HG03175 (cell line): Measurements from ENCODE around the gene PTPRN2.

Experiments
- ATAC-seq: cut with Tn5 transposase; IDR thresholded peaks from one replicate; pipeline ENCODE4 v1.9.1; 2021; ENCODE audit warnings: mild to moderate bottlenecking, moderate library complexity; ENCODE audit not compliant: unreplicated experiment

PTPRN2 gene

DNA sequence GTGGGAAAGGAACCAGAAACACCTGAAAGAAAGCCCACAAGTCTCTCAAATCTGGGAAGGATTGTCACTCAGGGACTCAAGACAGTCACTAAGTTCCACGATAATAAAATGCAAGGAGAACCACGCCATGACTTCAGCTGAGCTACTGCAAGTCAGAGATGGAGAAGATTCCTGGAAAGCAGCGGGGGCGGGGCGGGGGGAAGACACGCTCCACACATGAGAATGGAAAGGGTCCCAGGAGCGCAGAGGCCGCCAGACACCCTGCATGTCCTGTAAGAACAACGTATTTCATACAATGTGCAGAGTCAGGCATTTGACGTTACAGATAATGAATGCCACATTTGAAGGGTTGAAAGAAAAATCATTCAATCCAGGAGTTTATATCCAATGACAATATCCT lies 448.1 kb downstream of the PTPRN2 start:
- ATAC-seq, result no peak

DNA sequence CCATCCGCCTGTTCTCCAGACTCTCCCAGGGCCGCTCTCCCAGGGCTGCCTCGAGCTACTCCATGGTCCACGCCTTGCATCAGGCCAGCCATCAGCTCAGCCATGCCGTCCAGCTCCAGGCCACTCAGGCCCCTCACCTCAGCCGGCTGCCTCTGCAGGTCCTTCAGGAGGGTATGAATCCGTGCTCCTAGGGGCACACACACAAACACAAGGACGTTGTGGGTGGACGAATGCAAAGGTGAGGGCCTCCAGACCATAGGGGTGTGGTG lies 449.4 kb downstream of the PTPRN2 start:
- no peak for ATAC-seq

GRCh38 chr7:158137516-158138328 lies 449.9 kb downstream of the PTPRN2 start:
- ATAC-seq, result no peak

DNA sequence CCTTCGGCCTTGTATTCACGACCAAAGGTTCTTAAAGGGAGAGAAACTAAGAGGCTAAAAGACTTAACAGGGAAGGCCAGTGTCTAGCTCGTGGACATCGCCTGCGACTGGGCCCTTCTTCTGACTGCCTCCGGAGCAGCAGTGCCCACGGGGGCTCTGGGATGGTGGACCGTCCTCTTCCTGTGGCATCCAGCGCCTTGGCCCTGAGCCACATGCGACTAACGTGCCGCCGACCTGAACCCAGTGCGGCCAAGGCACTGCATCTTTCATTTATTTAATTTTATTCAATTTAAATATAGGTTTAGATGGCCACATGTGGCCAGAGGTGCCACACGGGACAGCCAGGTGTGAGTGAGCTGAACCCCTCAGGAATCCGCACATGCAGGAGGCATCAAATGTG lies 451.7 kb downstream of the PTPRN2 start:
- ATAC-seq, result no peak

DNA sequence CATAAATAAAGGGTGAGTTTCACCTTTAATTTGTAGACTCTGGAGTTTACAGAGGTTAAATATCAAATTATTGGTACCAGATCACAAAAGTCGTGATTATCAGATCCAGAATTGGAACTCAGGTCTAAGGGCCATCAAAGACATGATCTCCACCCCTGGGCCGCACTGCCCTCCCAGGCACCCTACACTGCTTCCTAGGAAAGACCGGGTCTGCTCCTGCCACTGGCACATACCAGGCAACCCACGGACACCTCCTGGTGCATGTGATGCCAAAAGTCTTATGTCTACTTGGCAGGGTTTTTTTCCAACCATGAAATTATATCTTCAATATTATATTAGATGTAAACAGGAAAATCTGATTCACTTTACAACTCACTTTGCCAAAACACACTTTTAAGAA lies 452.8 kb downstream of the PTPRN2 start:
- ATAC-seq, result no peak

DNA sequence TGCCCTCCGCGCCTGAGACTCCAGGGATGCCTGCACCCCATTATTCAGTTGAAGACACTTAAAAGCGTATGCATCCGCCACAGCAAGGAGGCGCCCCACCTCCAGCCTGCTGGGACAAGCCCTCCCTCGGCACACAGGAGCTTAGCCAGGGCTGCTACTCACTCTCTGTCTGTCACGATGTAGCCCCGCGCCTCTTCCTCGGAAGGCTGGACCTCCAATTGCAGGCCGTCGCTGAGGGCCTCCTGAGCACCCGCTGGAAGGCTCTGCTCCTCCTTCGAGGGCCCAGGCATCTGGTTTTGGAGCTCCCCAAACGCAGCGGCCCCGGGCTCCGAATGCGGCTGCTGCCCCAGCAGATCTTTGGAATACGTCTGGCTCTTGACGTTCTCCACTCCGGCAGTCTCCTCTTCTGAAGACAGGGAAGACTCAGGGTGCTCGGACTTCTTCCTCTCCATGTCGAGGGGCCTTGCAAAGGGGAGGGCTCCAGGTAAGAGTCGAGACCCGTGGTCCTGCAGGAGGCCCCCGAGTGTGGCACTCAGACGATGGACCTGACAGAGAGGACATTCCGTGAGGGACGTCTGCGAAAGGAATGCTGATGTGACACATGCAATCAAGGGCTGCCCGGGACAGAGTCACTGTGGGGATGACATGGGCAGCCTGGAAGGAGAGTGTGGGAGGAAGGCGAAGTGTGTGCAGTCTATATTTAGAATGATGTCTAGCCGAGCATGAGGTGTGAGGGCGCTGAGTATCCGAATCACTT lies 453.9 kb downstream of the PTPRN2 start:
- no peak for ATAC-seq

GRCh38 chr7:158133057-158133456 lies 454.6 kb downstream of the PTPRN2 start:
- ATAC-seq, result no peak

- ATAC-seq, result no peak
Observed at GRCh38 chr7:158130023-158130409, 457.6 kb downstream of the PTPRN2 start.

- ATAC-seq, result no peak
Observed at GRCh38 chr7:158129037-158130022, 458.3 kb downstream of the PTPRN2 start.

DNA sequence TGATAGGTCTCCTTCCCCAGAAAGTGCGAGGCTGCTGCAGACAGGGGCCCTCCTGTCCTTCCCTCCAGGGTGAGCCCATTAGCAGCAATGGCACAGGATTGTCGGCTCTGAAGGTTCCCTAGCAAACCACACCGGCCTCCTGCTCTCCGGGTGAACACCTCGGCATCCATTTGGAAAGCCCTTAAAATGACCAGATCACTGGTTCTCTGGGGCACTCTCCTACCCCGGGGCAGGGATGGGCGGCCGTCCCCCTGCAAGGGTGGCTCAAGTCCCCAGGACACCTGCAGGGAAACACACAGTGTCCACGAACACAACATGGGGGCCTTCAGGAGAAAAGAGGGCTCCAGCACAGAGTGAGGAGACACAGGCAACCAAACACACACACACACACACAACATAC lies 459.1 kb downstream of the PTPRN2 start:
- no peak for ATAC-seq

- no peak for ATAC-seq
Observed at GRCh38 chr7:158127241-158127640, 460.4 kb downstream of the PTPRN2 start.

DNA sequence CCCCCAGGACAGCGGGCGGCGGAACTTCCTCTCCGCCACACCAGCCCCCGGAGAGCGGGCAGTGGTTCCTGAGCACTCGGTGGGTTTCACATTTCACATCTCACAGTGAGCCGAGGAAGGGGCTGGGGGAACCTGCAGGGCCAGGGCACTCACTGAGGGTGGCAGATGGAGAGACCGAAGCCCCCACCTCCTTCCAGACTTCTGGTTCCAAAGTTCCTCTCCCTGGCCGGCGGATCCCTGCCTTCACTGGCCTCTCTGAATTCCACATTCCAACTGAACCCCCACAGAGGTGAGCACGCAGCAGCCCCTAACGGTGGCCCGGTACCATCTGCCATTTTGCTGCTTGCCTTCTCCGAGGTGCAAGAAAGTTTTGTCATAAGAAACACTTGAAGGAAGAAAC lies 461.0 kb downstream of the PTPRN2 start:
- no peak for ATAC-seq

DNA sequence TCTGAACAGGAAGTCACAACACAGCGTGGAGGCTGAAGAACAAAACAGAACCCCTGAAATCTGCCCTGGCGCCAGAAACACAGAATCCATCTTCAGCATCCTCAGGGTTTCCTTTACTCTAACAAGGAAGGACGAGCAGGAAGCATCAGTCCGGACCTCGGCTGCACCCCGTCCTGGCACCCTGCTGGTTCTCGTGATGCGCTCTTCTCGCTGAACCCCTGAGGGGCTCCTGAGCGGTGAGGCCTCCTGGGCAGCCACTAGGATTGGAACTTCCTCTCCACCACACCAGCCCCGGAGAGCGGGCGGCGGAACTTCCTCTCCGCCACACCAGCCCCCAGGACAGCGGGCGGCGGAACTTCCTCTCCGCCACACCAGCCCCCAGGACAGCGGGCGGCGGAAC lies 461.9 kb downstream of the PTPRN2 start:
- ATAC-seq, result no peak

DNA sequence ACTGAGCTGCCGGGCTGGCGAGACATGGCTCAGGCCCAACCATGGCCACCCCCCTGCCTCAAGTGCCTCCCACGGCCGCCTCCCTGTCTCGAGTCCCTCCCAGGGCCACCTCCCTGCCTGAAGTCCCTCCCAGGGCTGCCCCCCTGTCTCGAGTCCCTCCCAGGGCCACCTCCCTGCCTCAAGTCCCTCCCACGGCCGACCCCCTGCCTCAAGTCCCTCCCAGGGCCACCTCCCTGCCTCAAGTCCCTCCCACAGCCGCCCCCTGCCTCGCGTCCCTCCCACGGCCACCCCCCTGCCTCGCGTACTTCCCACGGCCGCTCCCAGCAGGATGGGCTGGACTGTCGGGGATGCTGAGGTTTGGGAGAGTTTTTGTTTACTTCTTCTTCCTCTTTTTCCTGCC lies 462.5 kb downstream of the PTPRN2 start:
- no peak for ATAC-seq

- ATAC-seq, result no peak
Observed at GRCh38 chr7:158124671-158125079, 462.9 kb downstream of the PTPRN2 start.

- no peak for ATAC-seq
Observed at GRCh38 chr7:158123753-158124152, 463.9 kb downstream of the PTPRN2 start.

DNA sequence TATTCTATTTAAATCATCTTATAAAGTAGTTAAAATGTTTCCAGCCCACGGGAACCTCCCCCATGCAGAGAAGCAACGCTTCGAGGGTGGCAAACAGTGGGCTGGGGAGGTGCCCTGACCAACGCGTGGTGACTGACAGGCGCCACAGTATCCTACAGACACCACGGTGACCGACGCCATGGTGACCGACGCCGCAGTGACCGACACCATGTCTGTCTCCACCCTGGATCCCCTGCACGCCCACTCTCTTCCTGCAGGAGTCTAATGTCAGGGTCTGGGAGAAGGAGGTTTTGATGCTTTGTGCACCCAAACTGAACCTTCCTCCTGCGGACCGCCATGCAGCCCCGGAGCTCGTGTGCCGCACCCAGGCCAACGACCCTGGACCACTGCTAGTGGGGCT lies 464.4 kb downstream of the PTPRN2 start:
- ATAC-seq, result no peak

GRCh38 chr7:158121441-158122045 lies 466.1 kb downstream of the PTPRN2 start:
- ATAC-seq, result no peak

DNA sequence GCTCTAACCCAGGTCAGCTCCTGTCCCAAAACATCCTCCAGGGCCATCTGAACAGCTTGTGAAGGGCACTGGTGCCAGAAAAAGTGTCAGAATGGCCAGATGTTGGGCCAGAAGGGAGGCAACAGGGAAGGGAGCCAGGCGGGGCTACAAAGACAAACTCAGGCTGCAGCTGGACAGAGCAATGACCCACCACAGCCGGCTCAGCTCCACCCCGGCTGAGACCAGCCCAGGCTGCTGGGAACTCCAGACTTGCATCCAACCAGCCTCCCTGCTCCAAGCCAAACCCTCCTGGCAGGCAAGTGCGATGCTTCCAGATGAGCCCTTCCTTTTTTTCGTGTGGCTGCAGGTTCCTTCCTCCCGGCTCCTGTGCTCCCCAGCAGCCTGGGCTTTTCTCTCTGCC lies 466.9 kb downstream of the PTPRN2 start:
- ATAC-seq, result no peak

DNA sequence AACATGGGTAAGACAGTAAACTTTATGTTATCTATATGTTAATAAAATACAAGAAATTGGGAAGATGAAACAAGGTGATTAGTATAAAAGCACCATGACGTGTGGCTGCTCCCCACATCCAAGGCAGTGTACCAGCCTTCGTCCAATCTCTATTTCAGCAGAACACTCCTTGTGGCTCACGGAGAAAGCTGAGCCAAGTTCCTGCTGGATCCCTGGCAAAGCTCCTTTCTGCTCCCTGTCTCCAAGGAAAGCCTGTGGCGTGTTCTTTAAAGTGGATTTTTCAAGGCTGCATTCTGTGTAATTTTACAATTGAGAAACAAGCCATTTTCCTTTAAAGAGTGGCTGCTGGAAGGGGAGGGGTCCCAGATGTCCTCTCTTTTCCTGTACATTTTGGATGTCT lies 467.3 kb downstream of the PTPRN2 start:
- ATAC-seq, result no peak
